ENCODE results near the gene PTPA.

Gene PTPA

GRCh38 chr9:129174102-129174723 is 63.0 kb downstream of the PTPA start (continued):
- TF ChIP-seq PRDM10 (tag by site-specific recombination; IDR thresholded peaks at IDR 0.05) (no peak), ZNF626 (tag by site-specific recombination; IDR thresholded peaks at IDR 0.05) (no peak), BCL11A (tag by site-specific recombination; IDR thresholded peaks at IDR 0.05; ENCODE audit: low read depth) (peak; percentile 12; the same call in 1 of the 2 replicates), KLF8 (tag by site-specific recombination; IDR thresholded peaks at IDR 0.05) (peak; percentile 47), ZBTB20 (tag by site-specific recombination; IDR thresholded peaks at IDR 0.05) (peak; percentile 70; the same call in 1 of the 2 replicates), ZNF24 (tag by site-specific recombination; IDR thresholded peaks at IDR 0.05) (no peak), SP2 (tag by site-specific recombination; IDR thresholded peaks at IDR 0.05) (peak; percentile 42), YY1 (tag by site-specific recombination; IDR thresholded peaks at IDR 0.05) (peak; percentile 17; the same call in 1 of the 2 replicates), KLF10 (tag by site-specific recombination; IDR thresholded peaks at IDR 0.05) (no peak), ZNF654 (tag by site-specific recombination; IDR thresholded peaks at IDR 0.05; ENCODE audit: low read depth) (peak; percentile 79), ZNF366 (tag by site-specific recombination; conservative IDR thresholded peaks at IDR 0.05) (no peak), ZNF274 (IDR thresholded peaks at IDR 0.05; ENCODE audit: low read length) (no peak), ZNF274 (tag by site-specific recombination; IDR thresholded peaks at IDR 0.05; ENCODE audit: borderline replicate concordance) (no peak), HOXA7 (CRISPR knock-in tag; IDR thresholded peaks at IDR 0.05; ENCODE audit: borderline replicate concordance) (no peak), ZNF398 (tag by site-specific recombination; IDR thresholded peaks at IDR 0.05) (peak; percentile 98), ZNF302 (tag by site-specific recombination; IDR thresholded peaks at IDR 0.05; ENCODE audit: low read depth) (no peak), ZNF621 (tag by site-specific recombination; IDR thresholded peaks at IDR 0.05) (no peak), ZNF423 (tag by site-specific recombination; IDR thresholded peaks at IDR 0.05) (no peak), ZNF175 (tag by site-specific recombination; IDR thresholded peaks at IDR 0.05) (no peak), ZNF140 (tag by site-specific recombination; IDR thresholded peaks at IDR 0.05) (no peak), ZNF76 (tag by site-specific recombination; IDR thresholded peaks at IDR 0.05; ENCODE audit: borderline replicate concordance, low read depth) (no peak; the same call in 1 of the 2 replicates), CTCF (tag by site-specific recombination; IDR thresholded peaks at IDR 0.05) (peak; percentile 96), ZIC2 (tag by site-specific recombination; IDR thresholded peaks at IDR 0.05) (no peak), ZNF585B (tag by site-specific recombination; IDR thresholded peaks at IDR 0.05) (no peak), ZSCAN4 (tag by site-specific recombination; IDR thresholded peaks at IDR 0.05) (peak; percentile 9; the same call in 1 of the 2 replicates), ZNF677 (tag by site-specific recombination; IDR thresholded peaks at IDR 0.05) (no peak), INSM2 (tag by site-specific recombination; IDR thresholded peaks at IDR 0.05) (no peak), SETDB1 (IDR thresholded peaks at IDR 0.05; ENCODE audit: insufficient read length, low read length) (no peak), AEBP2 (tag by site-specific recombination; IDR thresholded peaks at IDR 0.05; ENCODE audit: borderline replicate concordance) (no peak)

All from HEK293 (cell line).